ENCODE data around the gene HOXD10. TPM values are rescaled to one million over a fixed set of nuclear protein-coding genes. Genes with fewer than 3 reads are reported as not detected.

HOXD10 gene
- total RNA-seq, 1 donor from 2014 or later: 19.6 TPM

DNA sequence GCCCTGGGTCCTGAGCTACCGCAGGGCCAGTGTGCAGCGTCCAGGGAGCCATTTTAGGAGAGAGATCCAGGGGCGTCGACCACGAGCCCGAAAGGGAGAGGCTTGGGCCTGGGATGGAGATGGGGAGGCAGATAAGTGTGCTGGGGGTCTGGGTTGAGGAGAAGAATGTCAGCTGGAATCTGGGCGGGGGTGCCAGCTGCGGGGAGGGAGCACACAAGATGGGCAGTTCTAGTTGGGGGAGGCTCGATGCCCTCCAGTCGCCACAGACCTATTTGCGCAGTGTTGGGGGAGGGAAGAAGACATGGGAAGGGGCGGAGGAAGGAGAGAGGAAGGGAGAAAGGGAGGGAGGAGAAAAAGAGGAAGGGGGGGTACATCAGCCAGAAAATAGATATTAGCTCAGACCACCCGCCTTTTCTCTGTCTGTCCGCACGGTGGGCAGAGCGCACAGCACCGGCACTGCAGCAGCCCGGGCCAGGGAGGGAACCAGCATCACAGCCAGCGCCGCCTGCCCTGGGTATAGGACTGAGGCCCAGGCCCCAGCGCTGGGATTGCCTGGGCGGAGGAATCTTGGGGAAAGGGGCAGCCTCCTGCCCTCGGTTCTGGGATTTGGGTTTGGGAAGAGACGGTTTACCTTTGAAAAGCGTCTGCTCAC lies 11.4 kb upstream of the HOXD10 start:
- TF ChIP-seq, protein P1, sequence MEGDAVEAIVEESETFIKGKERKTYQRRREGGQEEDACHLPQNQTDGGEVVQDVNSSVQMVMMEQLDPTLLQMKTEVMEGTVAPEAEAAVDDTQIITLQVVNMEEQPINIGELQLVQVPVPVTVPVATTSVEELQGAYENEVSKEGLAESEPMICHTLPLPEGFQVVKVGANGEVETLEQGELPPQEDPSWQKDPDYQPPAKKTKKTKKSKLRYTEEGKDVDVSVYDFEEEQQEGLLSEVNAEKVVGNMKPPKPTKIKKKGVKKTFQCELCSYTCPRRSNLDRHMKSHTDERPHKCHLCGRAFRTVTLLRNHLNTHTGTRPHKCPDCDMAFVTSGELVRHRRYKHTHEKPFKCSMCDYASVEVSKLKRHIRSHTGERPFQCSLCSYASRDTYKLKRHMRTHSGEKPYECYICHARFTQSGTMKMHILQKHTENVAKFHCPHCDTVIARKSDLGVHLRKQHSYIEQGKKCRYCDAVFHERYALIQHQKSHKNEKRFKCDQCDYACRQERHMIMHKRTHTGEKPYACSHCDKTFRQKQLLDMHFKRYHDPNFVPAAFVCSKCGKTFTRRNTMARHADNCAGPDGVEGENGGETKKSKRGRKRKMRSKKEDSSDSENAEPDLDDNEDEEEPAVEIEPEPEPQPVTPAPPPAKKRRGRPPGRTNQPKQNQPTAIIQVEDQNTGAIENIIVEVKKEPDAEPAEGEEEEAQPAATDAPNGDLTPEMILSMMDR (IDR thresholded peaks at IDR 0.05): no peak
- TF ChIP-seq POLR2A (IDR thresholded peaks at IDR 0.05): peak in 1 of 2 donors; percentile 48
- TF ChIP-seq POLR2AphosphoS5 (IDR thresholded peaks at IDR 0.05; ENCODE audit: insufficient read depth in 1 of 2, low read depth in 1 of 2): peak in 1 of 2 donors; percentile 74
- Histone ChIP-seq H3K36me3 (no peaks in the 10 kb centered on the region), H3K9me3 (no peaks in the 10 kb centered on the region), H3K4me3 (peak overlapping the region; percentile 54 to 59), H3K4me1 (peaks cover 67% of the 10 kb centered on the region), H3K27me3 (no peaks in the 10 kb centered on the region), H3K27ac (peak overlapping the region; percentile 82)
- intact Hi-C loops (cut with DNase I): no loop called here
- no peak for DNase-seq (ENCODE audit: extremely low spot score in 2 of 2)

DNA sequence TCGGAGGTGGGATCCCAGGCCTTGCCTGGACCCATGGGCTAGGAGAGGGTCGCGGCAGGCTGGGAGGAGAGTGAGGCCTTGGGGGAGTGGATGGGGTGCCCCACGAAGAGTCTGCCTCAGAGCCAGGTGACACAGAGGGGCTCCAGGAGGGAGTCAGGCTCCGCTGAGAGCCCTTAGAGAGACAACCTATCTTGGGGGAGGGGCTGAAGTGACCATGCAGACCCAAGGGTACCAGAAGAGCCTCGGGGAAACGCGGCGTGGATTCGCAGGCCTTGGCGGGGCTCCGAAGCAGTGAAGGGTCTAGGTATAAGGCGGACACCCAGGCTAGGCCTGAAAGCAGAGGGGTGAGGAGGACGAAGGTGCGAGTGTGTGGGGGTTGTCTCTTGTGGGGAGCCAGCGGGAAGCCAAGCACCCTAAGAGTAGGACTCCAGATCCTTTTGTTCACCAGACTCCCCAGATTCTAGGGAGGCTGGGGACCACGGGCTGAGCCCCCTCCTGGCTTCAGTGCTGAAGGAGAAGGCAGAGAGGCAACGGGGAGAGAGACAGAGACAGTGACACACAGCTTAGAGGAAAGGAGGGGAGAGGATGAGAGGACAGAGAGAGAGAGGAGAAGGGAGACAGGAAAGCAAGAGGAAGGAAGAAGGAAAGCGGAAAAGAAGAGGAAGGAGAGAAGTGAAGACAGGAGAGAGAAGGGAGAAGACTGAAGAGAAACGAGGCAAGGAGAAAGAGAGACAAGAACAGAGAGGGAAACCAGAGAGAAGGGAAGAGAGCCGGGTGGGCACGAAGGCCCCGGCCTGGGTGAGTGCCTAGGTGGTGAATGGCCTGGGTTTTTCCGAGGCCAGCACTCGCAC lies 10.6 kb upstream of the HOXD10 start:
- H3K27ac ChIP-seq: peak overlapping the region; percentile 82
- peak overlapping the region; percentile 54 to 59 for H3K4me3 ChIP-seq
- no peaks in the 10 kb centered on the region for H3K36me3 ChIP-seq
- DNase-seq (ENCODE audit: extremely low spot score in 2 of 2): no peak
- H3K4me1 ChIP-seq: peaks cover 66% of the 10 kb centered on the region
- H3K27me3 ChIP-seq: no peaks in the 10 kb centered on the region
- TF ChIP-seq, protein P1 (IDR thresholded peaks at IDR 0.05): no peak
- TF ChIP-seq POLR2A (IDR thresholded peaks at IDR 0.05) (no peak), POLR2AphosphoS5 (IDR thresholded peaks at IDR 0.05; ENCODE audit: insufficient read depth in 1 of 2, low read depth in 1 of 2) (peak in 1 of 2 donors; percentile 30)
- H3K9me3 ChIP-seq: no peaks in the 10 kb centered on the region
- intact Hi-C loops (cut with DNase I): no loop called here

DNA sequence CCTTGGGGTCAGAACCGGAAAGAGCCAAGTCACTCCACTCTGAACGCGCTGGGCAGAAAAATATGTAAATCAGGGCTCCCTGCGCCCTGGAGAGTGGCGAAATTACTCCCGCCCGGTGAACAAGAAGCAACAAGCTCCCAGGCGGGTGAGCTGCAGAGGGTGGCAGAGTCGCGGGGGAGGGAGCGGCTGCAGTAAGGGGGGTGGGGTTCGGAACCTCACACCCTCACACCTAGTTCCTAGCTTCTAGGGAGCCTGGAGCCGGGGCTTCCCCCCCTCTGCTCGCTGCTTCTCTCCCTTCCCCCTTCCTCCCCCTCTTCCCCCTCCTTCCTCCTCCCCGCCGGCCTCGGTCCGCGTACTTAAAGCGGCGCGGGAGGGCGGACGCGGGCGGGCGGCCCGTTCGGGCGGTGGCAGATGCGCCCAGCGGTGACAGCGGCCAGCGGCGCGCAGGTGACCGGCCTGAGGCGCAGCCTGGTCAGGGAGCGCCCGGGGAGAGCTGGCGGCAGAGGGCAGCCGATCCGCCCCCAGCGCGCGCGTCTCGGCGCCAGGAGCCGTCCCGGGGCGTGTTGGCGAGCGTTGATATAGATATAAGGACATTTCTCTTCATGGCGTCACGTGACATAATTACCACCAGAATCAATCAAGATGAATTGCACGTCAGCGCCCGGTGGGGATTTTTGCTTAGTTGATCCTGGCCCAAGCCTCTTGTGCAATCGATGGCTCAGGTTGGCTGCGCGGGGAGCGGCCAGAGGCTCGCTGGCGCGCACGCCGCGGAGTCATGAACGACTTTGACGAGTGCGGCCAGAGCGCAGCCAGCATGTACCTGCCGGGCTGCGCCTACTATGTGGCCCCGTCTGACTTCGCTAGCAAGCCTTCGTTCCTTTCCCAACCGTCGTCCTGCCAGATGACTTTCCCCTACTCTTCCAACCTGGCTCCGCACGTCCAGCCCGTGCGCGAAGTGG lies 9.7 kb upstream of the HOXD10 start, which contains the start of gene HOXD11:
Gene HOXD11 (plus strand): TSS at position 700 of the 959 bp plus-strand sequence. CDS start 76 bp downstream, at position 776.
- no peak for DNase-seq (ENCODE audit: extremely low spot score in 2 of 2)
- peak within 1 kb of the TSS; percentile 82 for H3K27ac ChIP-seq
- no peaks in the 10 kb centered on the region for H3K27me3 ChIP-seq
- peak within 1 kb of the TSS; percentile 54 to 59 for H3K4me3 ChIP-seq
- H3K9me3 ChIP-seq: no peaks in the 10 kb centered on the region
- intact Hi-C loops (cut with DNase I): loop anchor here (1.0 kb wide), 1 partner anchor 23 kb away; no protein-coding TSS in a partner anchor
- TF ChIP-seq POLR2A (IDR thresholded peaks at IDR 0.05) (no peak), POLR2AphosphoS5 (IDR thresholded peaks at IDR 0.05; ENCODE audit: insufficient read depth in 1 of 2, low read depth in 1 of 2) (peak in 1 of 2 donors; percentile 63)
- peaks cover 71% of the 10 kb centered on the region for H3K4me1 ChIP-seq
- H3K36me3 ChIP-seq: no peaks in the 10 kb centered on the region

DNA sequence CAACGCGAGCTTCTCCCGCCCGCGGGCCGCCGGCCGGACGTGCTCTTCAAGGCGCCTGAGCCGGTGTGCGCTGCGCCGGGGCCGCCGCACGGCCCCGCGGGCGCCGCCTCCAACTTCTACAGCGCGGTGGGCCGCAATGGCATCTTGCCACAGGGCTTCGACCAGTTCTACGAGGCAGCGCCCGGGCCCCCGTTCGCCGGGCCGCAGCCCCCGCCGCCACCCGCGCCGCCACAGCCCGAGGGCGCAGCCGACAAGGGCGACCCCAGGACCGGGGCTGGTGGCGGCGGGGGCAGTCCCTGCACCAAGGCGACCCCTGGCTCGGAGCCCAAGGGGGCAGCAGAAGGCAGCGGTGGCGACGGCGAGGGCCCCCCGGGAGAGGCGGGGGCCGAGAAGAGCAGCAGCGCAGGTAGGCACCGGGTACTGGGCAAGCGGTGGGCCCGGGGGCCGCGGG lies 8.8 kb upstream of the HOXD10 start:
- DNase-seq (ENCODE audit: extremely low spot score in 2 of 2): no peak
- no peaks in the 10 kb centered on the region for H3K36me3 ChIP-seq
- peaks cover 73% of the 10 kb centered on the region for H3K4me1 ChIP-seq
- intact Hi-C loops (cut with DNase I): loop anchor here (1.0 kb wide), 1 partner anchor 23 kb away; no protein-coding TSS in a partner anchor
- H3K27me3 ChIP-seq: no peaks in the 10 kb centered on the region
- TF ChIP-seq, protein P1 (IDR thresholded peaks at IDR 0.05): no peak
- TF ChIP-seq POLR2A (IDR thresholded peaks at IDR 0.05): no peak
- TF ChIP-seq POLR2AphosphoS5 (IDR thresholded peaks at IDR 0.05; ENCODE audit: insufficient read depth in 1 of 2, low read depth in 1 of 2): no peak
- peak overlapping the region; percentile 69 for H3K27ac ChIP-seq
- no peaks in the 10 kb centered on the region for H3K9me3 ChIP-seq
- peak overlapping the region; percentile 54 to 59 for H3K4me3 ChIP-seq
